SKM-1 (cell line): ENCODE data around the gene VEZF1.
A peak's percentile ranks its signal among the peaks of the same experiment; 100 is the strongest.

Experiments
- DNase-seq: peaks from one replicate; lab custom pipeline; 2025; ENCODE audit not compliant: unreplicated experiment; lab: John Stamatoyannopoulos, UW

Gene VEZF1, protein sequence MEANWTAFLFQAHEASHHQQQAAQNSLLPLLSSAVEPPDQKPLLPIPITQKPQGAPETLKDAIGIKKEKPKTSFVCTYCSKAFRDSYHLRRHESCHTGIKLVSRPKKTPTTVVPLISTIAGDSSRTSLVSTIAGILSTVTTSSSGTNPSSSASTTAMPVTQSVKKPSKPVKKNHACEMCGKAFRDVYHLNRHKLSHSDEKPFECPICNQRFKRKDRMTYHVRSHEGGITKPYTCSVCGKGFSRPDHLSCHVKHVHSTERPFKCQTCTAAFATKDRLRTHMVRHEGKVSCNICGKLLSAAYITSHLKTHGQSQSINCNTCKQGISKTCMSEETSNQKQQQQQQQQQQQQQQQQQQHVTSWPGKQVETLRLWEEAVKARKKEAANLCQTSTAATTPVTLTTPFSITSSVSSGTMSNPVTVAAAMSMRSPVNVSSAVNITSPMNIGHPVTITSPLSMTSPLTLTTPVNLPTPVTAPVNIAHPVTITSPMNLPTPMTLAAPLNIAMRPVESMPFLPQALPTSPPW

GRCh38 chr17:57987581-57988300 is at the start of gene VEZF1:
Gene VEZF1, minus strand, starts transcription at chr17:57988254. Its CDS starts 143 bp downstream, at chr17:57988111.
- peak; percentile 42 for DNase-seq

- peak; percentile 19 for DNase-seq
Observed at GRCh38 chr17:58032691-58033415, 44.8 kb upstream of the VEZF1 start.

GRCh38 chr17:58028578-58028977 is 40.5 kb upstream of the VEZF1 start:
- no peak for DNase-seq

GRCh38 chr17:58020401-58020800 is 32.3 kb upstream of the VEZF1 start:
- DNase-seq, result no peak

DNA sequence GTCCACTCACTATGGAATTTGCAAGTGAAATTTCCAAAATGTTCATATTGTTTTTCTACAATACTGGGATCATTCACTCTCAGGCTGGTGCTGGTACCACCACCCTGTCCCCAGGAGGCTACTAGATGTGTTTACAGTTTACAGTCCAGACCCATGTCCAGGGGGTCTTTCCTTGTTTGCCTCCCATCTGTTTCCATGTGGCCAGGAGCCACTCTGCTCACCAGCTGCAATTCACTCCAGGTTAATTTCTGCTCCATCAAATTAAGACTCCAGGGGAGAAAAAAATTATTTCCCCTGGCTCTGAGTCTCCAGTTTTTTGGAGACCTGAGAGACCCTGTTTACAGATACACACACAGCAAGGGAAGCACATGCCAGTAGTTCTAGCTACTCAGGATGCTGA is 31.5 kb upstream of the VEZF1 start:
- DNase-seq, result no peak

- no peak for DNase-seq
Observed at GRCh38 chr17:58019039-58019438, 31.0 kb upstream of the VEZF1 start.

DNA sequence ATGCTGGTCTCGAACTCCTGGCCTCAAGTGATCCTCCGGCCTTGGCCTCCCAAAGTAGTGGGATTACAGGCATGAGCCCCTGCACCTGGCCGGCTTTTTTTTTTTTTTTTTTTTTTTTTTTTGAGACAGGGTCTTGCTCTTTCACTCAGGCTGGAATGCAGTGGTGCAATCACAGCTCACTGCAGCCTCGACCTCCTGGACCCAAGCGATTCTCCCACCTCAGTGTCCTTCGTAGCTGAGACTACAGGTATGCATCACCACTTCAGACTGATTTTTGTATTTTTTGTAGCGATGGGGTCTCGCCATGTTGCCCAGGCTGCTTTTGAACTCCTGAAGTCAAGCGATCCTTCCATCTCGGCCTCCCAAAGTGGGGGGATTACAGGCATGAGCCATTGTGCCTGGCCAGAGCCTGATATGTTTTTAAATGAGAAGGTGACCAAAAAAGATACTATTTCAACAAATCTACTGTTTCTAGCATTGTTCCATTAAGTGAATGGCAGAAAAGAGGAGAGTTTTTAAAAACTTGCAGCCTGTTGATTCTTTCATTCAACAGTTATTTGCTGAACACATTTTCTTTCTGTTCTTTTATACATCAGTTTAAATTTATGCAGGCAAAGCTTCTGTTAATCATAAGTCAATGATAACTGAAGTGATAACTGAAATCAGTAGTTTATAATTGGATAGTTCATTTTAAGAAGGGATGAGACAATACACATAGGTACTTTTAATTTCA is 22.2 kb upstream of the VEZF1 start:
- no peak for DNase-seq

- DNase-seq, result no peak
Observed at GRCh38 chr17:58007781-58008706, 20.0 kb upstream of the VEZF1 start.

GRCh38 chr17:58006924-58007780 is 19.1 kb upstream of the VEZF1 start, which contains the start of gene SRSF1:
Gene SRSF1, minus strand, starts transcription at chr17:58007246. Its CDS starts 109 bp downstream, at chr17:58007137.
- peak; percentile 97 for DNase-seq

DNA sequence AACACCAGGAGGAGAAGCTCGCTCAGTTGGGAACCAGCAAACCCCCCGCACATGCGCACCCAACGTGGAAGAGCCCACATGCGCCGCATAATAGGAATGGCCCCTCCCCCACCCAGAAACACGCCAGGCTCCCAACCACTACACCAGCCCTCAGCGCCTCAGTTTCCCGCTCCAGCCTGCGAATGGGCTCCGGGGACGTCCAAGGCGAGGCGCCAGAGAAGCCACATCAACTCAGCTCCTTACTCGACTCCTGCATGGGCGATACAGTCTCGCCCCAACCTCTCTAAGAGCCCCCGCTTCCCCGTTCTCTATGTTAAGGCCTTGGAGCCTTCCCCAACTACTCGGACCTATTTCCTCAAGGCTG is 18.5 kb upstream of the VEZF1 start:
- DNase-seq, result peak; percentile 64

DNA sequence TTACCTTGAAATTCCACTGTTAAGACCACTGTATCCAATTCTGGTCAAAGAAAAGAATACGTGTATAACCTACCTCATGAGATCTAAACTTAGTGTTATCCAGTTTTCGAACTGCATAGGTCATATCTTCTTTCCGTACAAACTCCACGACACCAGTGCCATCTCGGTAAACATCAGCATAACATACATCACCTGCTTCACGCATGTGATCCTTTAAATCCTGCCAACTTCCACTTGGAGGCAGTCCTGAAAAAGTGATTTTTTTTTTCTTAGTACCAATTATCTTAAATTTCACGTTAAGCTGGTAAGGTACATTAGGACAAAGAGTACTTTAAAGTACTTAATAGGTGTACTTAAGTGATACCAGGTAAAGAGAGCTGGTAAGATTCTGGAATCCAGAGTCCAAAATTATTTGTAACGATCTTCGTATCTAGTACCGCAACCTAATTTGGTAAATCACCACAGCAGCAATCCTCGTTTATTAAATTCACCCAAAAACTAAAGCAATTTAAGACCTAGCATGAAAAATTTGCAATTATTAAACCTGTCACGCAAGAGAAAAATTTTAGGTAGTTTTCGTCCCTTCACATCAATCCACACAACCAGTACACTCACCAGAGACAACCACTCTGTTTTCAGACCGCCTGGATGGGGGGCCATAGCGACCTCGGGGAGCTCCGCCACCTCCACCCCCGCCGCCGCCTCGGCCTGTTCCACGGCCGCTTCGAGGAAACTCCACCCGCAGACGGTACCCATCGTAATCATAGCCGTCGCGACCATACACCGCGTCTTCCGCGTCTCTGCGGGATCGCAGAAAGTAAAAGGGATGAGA is 17.9 kb upstream of the VEZF1 start:
- DNase-seq, result no peak

DNA sequence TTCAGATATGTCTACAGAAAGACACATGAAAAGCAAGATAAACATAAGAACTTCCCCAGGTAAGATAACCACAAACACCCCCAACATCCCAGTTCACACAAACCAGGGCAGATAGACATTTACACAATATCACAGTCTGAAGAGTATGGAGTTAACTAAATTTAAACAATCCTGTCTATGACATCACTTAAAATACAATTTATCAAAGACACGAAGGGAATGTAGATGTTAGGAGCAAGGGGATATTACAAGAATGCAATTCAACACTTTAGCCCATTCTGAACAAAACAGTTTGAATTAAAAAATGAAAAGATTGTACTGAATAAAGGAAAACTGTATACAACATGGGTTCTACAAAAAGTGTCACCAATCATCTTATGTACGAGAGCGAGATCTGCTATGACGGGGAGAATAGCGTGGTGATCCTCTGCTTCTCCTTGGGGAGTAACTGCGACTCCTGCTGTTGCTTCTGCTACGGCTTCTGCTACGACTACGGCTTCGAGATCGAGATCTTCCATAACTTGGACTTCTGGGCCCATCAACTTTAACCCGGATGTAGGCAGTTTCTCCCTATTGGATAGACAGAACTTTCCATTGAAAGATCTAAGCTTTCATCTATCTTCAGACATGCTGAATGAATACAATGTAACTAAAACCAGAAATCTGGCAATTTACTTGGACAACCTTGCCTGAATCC is 17.1 kb upstream of the VEZF1 start:
- DNase-seq, result no peak

GRCh38 chr17:58004060-58004459 is 16.0 kb upstream of the VEZF1 start:
- DNase-seq, result no peak

DNA sequence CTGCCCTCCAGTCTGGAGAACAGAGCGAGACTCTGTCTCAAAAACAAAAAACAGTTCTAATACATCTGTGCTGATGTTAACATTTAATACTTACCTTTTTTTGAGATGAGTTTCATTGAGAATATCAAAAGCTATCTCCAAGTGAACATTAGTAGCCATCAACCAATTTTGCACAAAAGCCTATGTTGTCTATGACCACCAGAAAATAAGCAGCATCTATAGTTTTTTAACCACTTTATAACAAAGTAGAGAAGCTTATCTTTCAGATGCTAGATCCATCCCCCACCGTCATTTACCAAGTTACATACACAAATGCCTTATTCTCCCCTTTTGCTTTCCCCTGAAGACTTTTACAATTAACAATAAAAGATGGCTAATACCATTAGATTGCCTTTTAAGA is 14.9 kb upstream of the VEZF1 start:
- DNase-seq, result no peak

DNA sequence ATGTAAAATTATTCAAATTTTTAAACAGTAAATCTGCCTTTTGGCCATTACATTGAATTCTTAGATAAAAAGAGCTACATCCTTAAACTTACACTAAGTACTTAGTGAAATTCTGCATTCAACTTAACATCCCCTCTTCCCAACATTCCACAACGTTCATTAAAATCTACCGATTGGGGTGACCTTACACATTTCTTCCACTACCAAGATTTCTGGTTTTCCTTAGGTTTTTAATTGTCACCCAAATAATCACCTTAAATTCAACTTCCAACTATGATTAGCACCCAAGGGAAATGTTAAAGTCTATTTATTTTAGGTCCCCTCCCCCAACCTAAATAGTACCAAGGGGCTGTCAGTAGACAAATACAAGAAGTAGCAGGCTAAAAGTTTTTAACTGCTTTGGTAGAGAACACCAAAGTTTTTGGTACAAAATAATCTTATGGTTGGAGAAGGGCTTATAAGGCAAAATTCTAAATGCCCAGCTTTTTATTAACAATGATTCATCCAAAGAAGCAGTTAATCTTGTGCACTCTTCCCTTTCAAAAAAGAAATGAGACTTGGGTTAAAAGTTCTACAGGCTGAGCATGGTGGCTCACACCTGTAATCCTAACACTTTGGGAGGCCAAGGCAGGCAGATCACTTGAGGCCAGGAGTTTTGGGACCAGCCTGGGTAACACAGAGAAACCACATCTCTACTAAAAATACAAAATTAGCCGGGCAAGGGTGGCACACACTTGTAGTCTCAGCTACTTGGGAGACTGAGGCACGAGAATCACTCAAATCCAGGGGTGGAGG is 14.3 kb upstream of the VEZF1 start:
- no peak for DNase-seq

- DNase-seq, result no peak
Observed at GRCh38 chr17:58001461-58002124, 13.5 kb upstream of the VEZF1 start.
